ENCODE results near the gene SEC24B. TPM values are rescaled to one million over a fixed set of nuclear protein-coding genes. Genes with fewer than 3 reads are reported as not detected.

SEC24B gene
- total and polyA plus RNA-seq, 2 experiments from 2014 or later = 9.4 to 32.8 TPM

GRCh38 chr4:109562457-109563239 is 129.0 kb downstream of the SEC24B start:
- no peaks in the 10 kb centered on the region for H3K9me2 ChIP-seq (ENCODE audit: insufficient read depth)
- Mint-ChIP-seq H3K4me1 (peaks cover 11% of the 10 kb centered on the region), H3K36me3 (ENCODE audit: low read depth) (0 out of 3 replicates have a peak, but pooled peaks cover 6% of the 10 kb centered on the region), H3K9me3 (peaks cover 6% of the 10 kb centered on the region; the same call in 1 of the 3 replicates), H3K27me3 (ENCODE audit: insufficient read depth, low read depth, poor library complexity) (peaks cover 5% of the 10 kb centered on the region), H3K27ac (no peak overlapping the region), H3K4me3 (no peak overlapping the region)
- peaks cover 17% of the 10 kb centered on the region for H3K4me1 ChIP-seq (ENCODE audit: insufficient read depth)
- H4K20me1 ChIP-seq (replicated peaks; ENCODE audit: insufficient read depth) = no peaks in the 10 kb centered on the region
- no peak overlapping the region for H3K27ac ChIP-seq (ENCODE audit: low read depth)
- no peaks in the 10 kb centered on the region for H3K36me3 ChIP-seq (ENCODE audit: insufficient read depth)
- no peak overlapping the region for H3K4me2 ChIP-seq
- H2AFZ ChIP-seq = no peak overlapping the region
- TF ChIP-seq STAT1 (IDR thresholded peaks at IDR 0.05; ENCODE audit: unreplicated experiment) (no peak), ZNF462 (CRISPR knock-in tag; IDR thresholded peaks at IDR 0.05) (no peak), NANOG (IDR thresholded peaks at IDR 0.05; ENCODE audit: borderline replicate concordance) (no peak), ZNF114 (CRISPR knock-in tag; IDR thresholded peaks at IDR 0.05) (no peak), CREB1 (CRISPR knock-in tag; IDR thresholded peaks at IDR 0.05; ENCODE audit: low read depth) (no peak), POLR2AphosphoS5 (IDR thresholded peaks at IDR 0.05; ENCODE audit: low read depth) (no peak), ETS1 (IDR thresholded peaks at IDR 0.05) (no peak), CTCF (conservative IDR thresholded peaks at IDR 0.05; ENCODE audit: low read depth in 2 of 2) (no peak), REST (IDR thresholded peaks at IDR 0.05; ENCODE audit: unreplicated experiment) (no peak), EZH2 (IDR thresholded peaks at IDR 0.05; ENCODE audit: low read depth, unreplicated experiment) (no peak), ZNF331 (CRISPR knock-in tag; IDR thresholded peaks at IDR 0.05; ENCODE audit: low read depth) (no peak)
- no peaks in the 10 kb centered on the region for H3K27me3 ChIP-seq (ENCODE audit: insufficient read depth)
- H3K4me3 ChIP-seq = no peak overlapping the region
- ATAC-seq (no peak), DNase-seq (ENCODE audit: low spot score) (no peak)
- no peaks in the 10 kb centered on the region for H3F3A ChIP-seq (replicated peaks; ENCODE audit: low read depth)
- H3K79me2 ChIP-seq (replicated peaks; ENCODE audit: insufficient read depth) = peaks cover 27% of the 10 kb centered on the region

Measured in GM23338 (cell line).